HepG2 (cell line): ENCODE results near the gene ACTA2. TPM values are rescaled to one million over a fixed set of nuclear protein-coding genes. Genes with fewer than 3 reads are reported as not detected.

Experiments
- ATAC-seq: fragments of 200-7000 bp; cut with Tn5 transposase; 3 replicates; pipeline ENCODE4 v1.9.1; 2020; ENCODE audit warnings: mild to moderate bottlenecking, moderate library complexity
- BruUV-seq: library from RNA; stranded (reverse); fragments of 400-500 nt; replicated peaks from 2 replicates; lab custom pipeline; 2021; lab: Mats Ljungman, UMichigan
- CTCF ChIA-PET: fragments of 300-600 bp; formaldehyde crosslinking; extraction: SDS; loops from one replicate; lab custom pipeline; 2021; ENCODE audit warnings: low total read pairs, inconsistent platforms, low intra/inter-chr PET ratio; lab: Yijun Ruan, JAX
- POLR2A ChIA-PET: fragments of 350-600 bp; sonication (Branson Sonifier 250); formaldehyde crosslinking; loops from one replicate; lab custom pipeline; 2020; ENCODE audit warnings: antibody characterized with exemption, inconsistent platforms; lab: Yijun Ruan, JAX
- DNase-seq: peaks from one replicate; pipeline ENCODE4 v3.0.0-alpha.2; 2015; ENCODE audit warnings: low spot score
- FAIRE-seq: peaks from 3 replicates; lab custom pipeline; 2011; peaks lifted over from hg19 to GRCh38; lab: Jason Lieb, UNC
- H2AFZ ChIP-seq: one replicate; pipeline ENCODE4 v1.6.1; 2011; ENCODE audit warnings: low read length, inconsistent platforms
- H3K27ac ChIP-seq: fragments of 300-600 bp; 3 replicates; pipeline ENCODE4 v1.8.0; 2011; ENCODE audit warnings: mixed run types, mild to moderate bottlenecking, mixed read lengths, low read length, inconsistent platforms; ENCODE audit not compliant: insufficient read depth; ENCODE audit errors: extremely low read length
- H3K27me3 ChIP-seq, 2 experiments: fragments of 200-600 bp in 1 of 2; 2 replicates in 1 of 2; 3 replicates in 1 of 2; pipeline versions ENCODE4 v1.6.0 to v1.8.0; 2011; ENCODE audit warnings: low read length in 2 of 2, mild to moderate bottlenecking in 2 of 2, moderate library complexity in 2 of 2, inconsistent platforms in 1 of 2; ENCODE audit not compliant: insufficient read depth in 2 of 2, control insufficient read depth in 1 of 2
- H3K36me3 ChIP-seq, 2 experiments: fragments of 200-600 bp in 1 of 2; replicated peaks in 1 of 2; 2 replicates in 1 of 2; 3 replicates in 1 of 2; pipeline versions ENCODE4 v1.5.1 to v1.8.0; 2011; ENCODE audit warnings: low read length in 2 of 2, inconsistent platforms in 1 of 2; ENCODE audit not compliant: insufficient read depth in 2 of 2, control insufficient read depth in 1 of 2
- H3K4me1 ChIP-seq: 2 replicates; pipeline ENCODE4 v1.5.1; 2012; ENCODE audit warnings: low read length, inconsistent platforms; ENCODE audit not compliant: insufficient read depth
- H3K4me2 ChIP-seq: 2 replicates; pipeline ENCODE4 v1.6.0; 2011; ENCODE audit warnings: low read depth, low read length, inconsistent platforms
- H3K4me3 ChIP-seq, 3 experiments: fragments of 200-600 bp in 1 of 3; sonication (generic), shearing (Covaris generic) in 1 of 3; replicated peaks in 1 of 3; 2 replicates each; pipeline ENCODE4 v1.5.1; 2011 to 2016; ENCODE audit warnings: low read length in 3 of 3, inconsistent platforms in 2 of 3, low read depth in 2 of 3, mild to moderate bottlenecking in 2 of 3, control low read depth in 1 of 3, mixed read lengths in 1 of 3; ENCODE audit not compliant: insufficient read depth in 1 of 3
- H3K79me2 ChIP-seq: one replicate; pipeline ENCODE4 v1.6.1; 2011; ENCODE audit warnings: low read length, inconsistent platforms; ENCODE audit not compliant: insufficient read depth
- H3K9ac ChIP-seq: 2 replicates; pipeline ENCODE4 v1.6.0; 2011; ENCODE audit warnings: mild to moderate bottlenecking, low read depth, low read length, inconsistent platforms; ENCODE audit not compliant: insufficient read depth
- H3K9me3 ChIP-seq: 2 replicates; pipeline ENCODE4 v1.5.1; 2012; ENCODE audit warnings: mild to moderate bottlenecking, low read length
- H4K20me1 ChIP-seq: 2 replicates; pipeline ENCODE4 v1.6.0; 2011; ENCODE audit warnings: inconsistent platforms, mild to moderate bottlenecking, low read length, moderate library complexity; ENCODE audit not compliant: insufficient read depth
- ESRRA ChIP-seq: sonication (generic); formaldehyde crosslinking; IDR thresholded peaks from 2 replicates; pipeline ENCODE4 v1.5.1; 2020; ENCODE audit warnings: mild to moderate bottlenecking, low read depth, missing genetic modification reagents
- MAF1 ChIP-seq: sonication (generic); formaldehyde crosslinking; IDR thresholded peaks from 2 replicates; pipeline ENCODE4 v1.5.0; 2020; ENCODE audit warnings: missing genetic modification reagents, borderline replicate concordance
- ZNF550 ChIP-seq: sonication (generic); formaldehyde crosslinking; IDR thresholded peaks from 2 replicates; pipeline ENCODE4 v1.4.0; 2020; ENCODE audit warnings: mild to moderate bottlenecking, missing genetic modification reagents, borderline replicate concordance
- WGBS: methylation state at CpG from one replicate; pipeline ENCODE4 v1.1.6; 2017; ENCODE audit warnings: low lambda C conversion rate; 5-methylcytosine and 5-hydroxymethylcytosine counted together
- in situ Hi-C: cut with HindIII; loops from 2 replicates; pipeline ENCODE4 v1.10.0; 2017; ENCODE audit warnings: low pct_unique_long_range_greater_than_20kb; ENCODE audit not compliant: extremely low pct_ligation_motif_present
- intact Hi-C: fragments of 100-400 bp; cut with micrococcal nuclease; formaldehyde crosslinking; loops from one replicate; pipeline ENCODE4 v1.10.0; 2022; ENCODE audit not compliant: unreplicated experiment
- polyA plus RNA-seq, 8 experiments: library from polyadenylated mRNA; depleted of rRNA in 3 of 8; stranded (reverse) in 7 of 8; unstranded in 1 of 8; fragments of >200 nt; fragmentation: Illumina TruSeq in 4 of 8; extraction: Trizol in 4 of 8; gene quantifications; 2 replicates each; pipeline versions ENCODE4 v1.2.1 to v1.2.3, GENCODE V29; 2011 to 2016; ENCODE audit warnings: low read depth in 4 of 8, missing spikeins in 1 of 8, mixed read lengths in 1 of 8; ENCODE audit not compliant: insufficient read depth in 1 of 8
- total RNA-seq, 5 experiments: library from RNA; depleted of rRNA; stranded (reverse); fragments of >200 nt; fragmentation: Illumina TruSeq; extraction: Trizol; gene quantifications; 2 replicates each; pipeline ENCODE4 v1.2.3, GENCODE V29; 2016; ENCODE audit warnings: low read depth in 1 of 5
- TF ChIP-seq, protein P1 (sequence below): sonication (generic); formaldehyde crosslinking; IDR thresholded peaks from 2 replicates; pipeline ENCODE4 v1.5.1; 2020; ENCODE audit warnings: mild to moderate bottlenecking, missing genetic modification reagents, borderline replicate concordance
- TF ChIP-seq, protein P2 (sequence below): sonication (generic); formaldehyde crosslinking; IDR thresholded peaks from 2 replicates; pipeline ENCODE4 v1.4.0; 2020; ENCODE audit warnings: mild to moderate bottlenecking, missing genetic modification reagents
- TF ChIP-seq, protein P3 (sequence below): sonication (generic); formaldehyde crosslinking; IDR thresholded peaks from 2 replicates; pipeline ENCODE4 v1.4.0; 2020; ENCODE audit warnings: missing genetic modification reagents

The ACTA2 gene
- total and polyA plus RNA-seq, 2 of the 13 experiments (the other 11 are each of a cell fraction or from before 2014, with no cell fraction given) = 21.8 to 59.9 TPM

DNA sequence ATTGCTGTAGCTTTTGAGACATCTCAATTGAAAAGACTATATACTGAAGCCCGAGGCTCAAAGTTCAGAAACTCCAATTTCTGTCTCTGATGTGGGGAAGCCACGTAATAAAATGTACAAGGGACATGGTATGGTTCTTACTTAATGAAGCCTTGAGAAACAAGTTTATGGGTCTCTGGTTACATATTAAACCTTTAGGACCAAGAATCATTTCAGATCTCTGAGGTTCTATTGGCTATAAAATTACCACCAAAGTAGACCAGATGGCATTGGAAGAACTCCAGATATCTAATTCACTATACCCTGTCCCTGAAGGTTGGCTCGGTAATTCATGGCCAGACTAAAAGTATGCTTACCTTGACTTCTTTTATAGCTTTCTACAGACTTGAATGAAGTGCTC, 48.9 kb downstream of the ACTA2 start:
- POLR2A ChIA-PET = no interaction called here
- Histone ChIP-seq H3K4me2 (no peak overlapping the region), H3K9ac (no peak overlapping the region), H3K27me3 (no peaks in the 10 kb centered on the region; a peak in 1 of 5 replicates), H4K20me1 (no peaks in the 10 kb centered on the region), H3K79me2 (no peaks in the 10 kb centered on the region), H3K4me1 (no peaks in the 10 kb centered on the region), H3K27ac (no peak overlapping the region), H2AFZ (no peak overlapping the region), H3K4me3 (no peak overlapping the region), H3K36me3 (no peaks in the 10 kb centered on the region), H3K9me3 (no peaks in the 10 kb centered on the region)
- in situ Hi-C loops (no loop called here), intact Hi-C loops (no loop called here)
- 70% methylated on average over 3 of the region's 3 CpGs for WGBS
- no peak for ATAC-seq
- no TSS peak for BruUV-seq
- TF ChIP-seq, protein P1, sequence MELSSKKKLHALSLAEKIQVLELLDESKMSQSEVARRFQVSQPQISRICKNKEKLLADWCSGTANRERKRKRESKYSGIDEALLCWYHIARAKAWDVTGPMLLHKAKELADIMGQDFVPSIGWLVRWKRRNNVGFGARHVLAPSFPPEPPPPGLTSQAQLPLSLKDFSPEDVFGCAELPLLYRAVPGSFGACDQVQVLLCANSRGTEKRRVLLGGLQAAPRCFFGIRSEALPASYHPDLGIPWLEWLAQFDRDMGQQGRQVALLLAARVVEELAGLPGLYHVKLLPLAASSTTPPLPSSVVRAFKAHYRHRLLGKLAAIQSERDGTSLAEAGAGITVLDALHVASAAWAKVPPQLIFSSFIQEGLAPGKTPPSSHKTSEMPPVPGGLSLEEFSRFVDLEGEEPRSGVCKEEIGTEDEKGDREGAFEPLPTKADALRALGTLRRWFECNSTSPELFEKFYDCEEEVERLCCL (CRISPR knock-in tag) = no peak
- FAIRE-seq = no peak
- no peak for DNase-seq
- CTCF ChIA-PET = no interaction called here

DNA sequence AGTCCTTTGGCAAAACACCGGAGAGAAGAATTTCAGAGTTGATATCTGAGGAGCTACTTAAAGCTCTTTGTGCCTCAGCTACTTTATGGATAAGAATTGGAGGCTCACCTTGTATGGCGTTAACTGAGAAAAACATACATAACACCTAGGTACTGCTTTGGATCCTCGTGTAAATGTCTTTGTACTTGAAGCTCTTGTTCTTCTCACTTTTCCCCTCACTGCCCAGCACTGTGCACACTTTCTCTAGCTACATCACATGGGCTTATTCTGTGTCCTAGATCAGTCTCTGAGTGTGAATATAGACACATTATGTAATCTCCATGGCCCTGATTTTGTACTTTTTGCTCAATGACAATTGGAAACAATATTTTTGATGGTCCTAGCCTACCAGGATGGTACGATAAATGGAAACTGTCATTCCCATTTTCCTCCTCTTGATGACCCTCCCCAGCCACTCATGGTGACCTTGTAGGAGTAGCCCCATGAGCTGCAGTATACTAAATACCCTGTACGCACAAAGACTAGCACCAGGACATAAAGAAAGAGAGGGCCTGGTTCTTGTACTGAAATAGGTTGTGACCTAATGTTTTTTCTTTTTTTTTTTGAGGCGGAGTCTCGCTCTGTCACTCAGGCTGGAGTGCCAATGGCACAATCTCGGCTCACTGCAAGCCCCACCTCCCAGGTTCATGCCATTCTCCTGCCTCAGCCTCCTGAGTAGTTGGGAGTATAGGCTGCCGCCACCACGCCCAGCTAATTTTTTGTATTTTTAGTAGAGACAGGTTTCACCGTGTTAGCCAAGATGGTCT, 50.4 kb downstream of the ACTA2 start:
- no peaks in the 10 kb centered on the region for H4K20me1 ChIP-seq
- H3K4me1 ChIP-seq = peaks cover 10% of the 10 kb centered on the region
- no TSS peak for BruUV-seq
- FAIRE-seq (no peak), DNase-seq (no peak), ATAC-seq (no peak)
- no peaks in the 10 kb centered on the region; a peak in 1 of 5 replicates for H3K27me3 ChIP-seq
- POLR2A ChIA-PET = no interaction called here
- H3K27ac ChIP-seq = no peak overlapping the region
- in situ Hi-C loops = no loop called here
- no peak overlapping the region for H2AFZ ChIP-seq
- no peaks in the 10 kb centered on the region for H3K79me2 ChIP-seq
- H3K4me3 ChIP-seq = no peak overlapping the region
- no peak overlapping the region for H3K9ac ChIP-seq
- H3K36me3 ChIP-seq = no peaks in the 10 kb centered on the region
- intact Hi-C loops = no loop called here
- H3K9me3 ChIP-seq = no peaks in the 10 kb centered on the region
- TF ChIP-seq MAF1 (CRISPR knock-in tag) = no peak
- TF ChIP-seq ESRRA = no peak
- TF ChIP-seq, protein P2, sequence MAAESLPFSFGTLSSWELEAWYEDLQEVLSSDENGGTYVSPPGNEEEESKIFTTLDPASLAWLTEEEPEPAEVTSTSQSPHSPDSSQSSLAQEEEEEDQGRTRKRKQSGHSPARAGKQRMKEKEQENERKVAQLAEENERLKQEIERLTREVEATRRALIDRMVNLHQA (CRISPR knock-in tag) = no peak
- no peak for TF ChIP-seq ZNF550 (CRISPR knock-in tag)
- TF ChIP-seq, protein P3, sequence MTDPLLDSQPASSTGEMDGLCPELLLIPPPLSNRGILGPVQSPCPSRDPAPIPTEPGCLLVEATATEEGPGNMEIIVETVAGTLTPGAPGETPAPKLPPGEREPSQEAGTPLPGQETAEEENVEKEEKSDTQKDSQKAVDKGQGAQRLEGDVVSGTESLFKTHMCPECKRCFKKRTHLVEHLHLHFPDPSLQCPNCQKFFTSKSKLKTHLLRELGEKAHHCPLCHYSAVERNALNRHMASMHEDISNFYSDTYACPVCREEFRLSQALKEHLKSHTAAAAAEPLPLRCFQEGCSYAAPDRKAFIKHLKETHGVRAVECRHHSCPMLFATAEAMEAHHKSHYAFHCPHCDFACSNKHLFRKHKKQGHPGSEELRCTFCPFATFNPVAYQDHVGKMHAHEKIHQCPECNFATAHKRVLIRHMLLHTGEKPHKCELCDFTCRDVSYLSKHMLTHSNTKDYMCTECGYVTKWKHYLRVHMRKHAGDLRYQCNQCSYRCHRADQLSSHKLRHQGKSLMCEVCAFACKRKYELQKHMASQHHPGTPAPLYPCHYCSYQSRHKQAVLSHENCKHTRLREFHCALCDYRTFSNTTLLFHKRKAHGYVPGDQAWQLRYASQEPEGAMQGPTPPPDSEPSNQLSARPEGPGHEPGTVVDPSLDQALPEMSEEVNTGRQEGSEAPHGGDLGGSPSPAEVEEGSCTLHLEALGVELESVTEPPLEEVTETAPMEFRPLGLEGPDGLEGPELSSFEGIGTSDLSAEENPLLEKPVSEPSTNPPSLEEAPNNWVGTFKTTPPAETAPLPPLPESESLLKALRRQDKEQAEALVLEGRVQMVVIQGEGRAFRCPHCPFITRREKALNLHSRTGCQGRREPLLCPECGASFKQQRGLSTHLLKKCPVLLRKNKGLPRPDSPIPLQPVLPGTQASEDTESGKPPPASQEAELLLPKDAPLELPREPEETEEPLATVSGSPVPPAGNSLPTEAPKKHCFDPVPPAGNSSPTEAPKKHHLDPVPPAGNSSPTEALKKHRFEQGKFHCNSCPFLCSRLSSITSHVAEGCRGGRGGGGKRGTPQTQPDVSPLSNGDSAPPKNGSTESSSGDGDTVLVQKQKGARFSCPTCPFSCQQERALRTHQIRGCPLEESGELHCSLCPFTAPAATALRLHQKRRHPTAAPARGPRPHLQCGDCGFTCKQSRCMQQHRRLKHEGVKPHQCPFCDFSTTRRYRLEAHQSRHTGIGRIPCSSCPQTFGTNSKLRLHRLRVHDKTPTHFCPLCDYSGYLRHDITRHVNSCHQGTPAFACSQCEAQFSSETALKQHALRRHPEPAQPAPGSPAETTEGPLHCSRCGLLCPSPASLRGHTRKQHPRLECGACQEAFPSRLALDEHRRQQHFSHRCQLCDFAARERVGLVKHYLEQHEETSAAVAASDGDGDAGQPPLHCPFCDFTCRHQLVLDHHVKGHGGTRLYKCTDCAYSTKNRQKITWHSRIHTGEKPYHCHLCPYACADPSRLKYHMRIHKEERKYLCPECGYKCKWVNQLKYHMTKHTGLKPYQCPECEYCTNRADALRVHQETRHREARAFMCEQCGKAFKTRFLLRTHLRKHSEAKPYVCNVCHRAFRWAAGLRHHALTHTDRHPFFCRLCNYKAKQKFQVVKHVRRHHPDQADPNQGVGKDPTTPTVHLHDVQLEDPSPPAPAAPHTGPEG = no peak
- WGBS = 89% methylated on average over 11 of the region's 11 CpGs
- no peak overlapping the region for H3K4me2 ChIP-seq
- CTCF ChIA-PET = no interaction called here
